Stimulated activated CD4-positive, alpha-beta T cell treated with anti-CD3 and anti-CD28 coated beads, Interleukin-12 subunit alpha, Interleukin-12 subunit beta, amount 100 ng/mL, for 48 hours (primary cell): Measurements from ENCODE around the gene ZSCAN5A.
"Not testable (repeated sequence)": the region's sequence is repeated elsewhere in the genome, so short reads cannot be mapped to it uniquely, and the experiment has no call there.

Source experiments
- DNase-seq, 3 donors: peaks; one replicate each; pipeline ENCODE4 v3.0.0-alpha.2; 2020; ENCODE audit warnings: low read depth in 2 of 3, low spot score in 1 of 3

ZSCAN5A gene

GRCh38 chr19:56211718-56212117, 102.9 kb downstream of the ZSCAN5A start:
- no peak for DNase-seq

DNA sequence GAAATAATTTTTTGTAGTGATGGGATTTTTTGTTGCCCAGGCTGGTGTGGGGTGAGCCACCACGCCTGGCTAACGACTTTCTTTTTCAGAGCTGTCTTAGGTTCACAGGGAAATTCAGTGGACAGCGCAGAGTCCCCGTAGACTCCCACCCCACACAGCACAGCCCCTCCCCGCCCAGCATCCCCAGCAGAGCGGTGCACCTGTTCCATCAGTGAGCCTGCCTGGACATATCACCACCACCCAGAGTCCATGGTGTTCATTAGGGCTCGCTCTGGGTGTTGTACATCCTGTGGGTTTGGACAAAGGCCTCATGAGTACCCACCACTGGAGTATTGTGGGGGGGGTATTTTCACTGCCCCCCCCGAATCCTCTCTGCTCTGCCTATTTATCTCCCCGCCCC, 104.6 kb downstream of the ZSCAN5A start:
- DNase-seq: not testable (repeated sequence)

DNA sequence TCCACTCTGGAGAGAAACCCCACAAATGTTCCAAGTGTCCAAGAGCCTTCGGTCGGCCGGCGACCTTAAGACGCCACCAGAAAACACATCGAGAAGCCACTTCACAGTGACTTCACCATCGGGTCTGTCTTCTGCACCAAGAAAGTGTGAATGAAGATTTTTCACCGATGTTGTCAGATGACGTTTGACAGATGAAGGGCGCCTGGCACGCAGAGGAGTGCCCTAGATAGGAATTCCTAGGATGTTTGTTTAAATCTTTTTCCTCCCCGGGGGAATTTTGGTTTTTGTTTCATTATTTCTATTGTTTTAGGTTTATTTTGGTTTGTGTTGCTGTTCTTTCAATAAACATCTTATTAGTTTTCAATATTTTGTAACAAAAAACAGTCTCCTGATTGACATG, 105.5 kb downstream of the ZSCAN5A start:
- no peak for DNase-seq

GRCh38 chr19:56207581-56207980, 107.1 kb downstream of the ZSCAN5A start:
- not testable (repeated sequence) for DNase-seq

DNA sequence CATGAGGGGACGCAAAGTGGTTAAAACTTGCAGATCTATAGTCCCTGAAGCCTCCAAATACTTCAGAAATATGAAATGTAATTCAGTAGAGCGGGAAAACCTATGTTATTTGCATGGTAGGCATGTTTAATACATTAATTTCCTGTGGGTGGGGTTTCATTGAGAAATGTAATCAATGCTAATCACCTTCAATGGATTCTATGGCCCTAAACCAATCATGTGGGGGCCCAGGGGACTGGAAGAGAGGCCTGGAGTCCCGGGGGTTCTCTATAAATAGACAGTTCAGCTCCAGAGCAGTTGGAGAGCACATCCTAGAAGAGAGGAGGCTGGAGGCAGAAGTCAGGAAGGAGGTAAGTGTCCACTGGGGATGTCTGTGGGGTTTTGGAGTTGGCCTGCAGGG, 112.7 kb downstream of the ZSCAN5A start, which contains the start of gene ZSCAN5C:
TSS of gene ZSCAN5C (plus strand) at position 301 of the 400 bp plus-strand sequence. CDS start 3,641 bp downstream, outside the sequence.
- DNase-seq: no peak

DNA sequence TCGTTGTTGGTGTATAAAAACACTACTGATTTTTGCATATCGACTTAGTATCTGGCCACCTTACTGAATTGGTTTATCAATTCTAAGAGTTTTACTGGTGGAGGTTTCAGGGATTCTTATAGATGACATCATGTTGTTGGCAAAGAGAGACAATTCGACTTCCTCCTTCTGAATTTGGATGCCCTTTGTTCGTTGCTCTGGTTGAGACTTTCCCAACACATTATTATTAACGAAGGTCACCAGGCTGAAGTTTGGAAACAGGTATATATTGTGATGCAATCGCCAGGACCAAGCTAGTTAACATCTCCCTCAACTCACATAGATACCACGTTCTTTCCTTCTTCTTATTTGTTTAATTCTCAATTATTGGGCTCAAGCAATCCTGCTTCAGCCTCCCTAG, 115.0 kb downstream of the ZSCAN5A start:
- DNase-seq: no peak

DNA sequence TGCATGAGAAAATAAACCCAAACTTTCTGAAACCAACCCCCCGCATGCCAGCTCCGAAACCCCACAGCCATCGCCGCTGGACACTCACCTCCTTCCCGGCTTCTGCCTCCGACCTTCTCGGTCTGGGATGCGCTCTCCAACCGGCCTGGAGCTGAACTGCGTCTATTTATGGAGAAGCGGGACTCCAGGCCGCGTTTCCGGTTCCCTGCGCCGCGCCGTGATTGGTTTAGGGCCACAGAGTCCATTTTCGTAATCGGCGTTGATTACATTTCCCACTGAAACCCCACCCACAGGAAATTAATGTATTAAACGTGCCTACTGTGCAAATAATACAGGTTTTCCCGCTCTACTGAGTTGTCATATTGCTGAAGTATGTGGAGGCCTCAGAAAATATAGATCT, 117.0 kb downstream of the ZSCAN5A start, which contains the start of gene ZSCAN5B:
TSS of gene ZSCAN5B (minus strand) at position 138 of the 400 bp plus-strand sequence. CDS start 4,731 bp downstream, outside the sequence.
- not testable (repeated sequence) for DNase-seq

GRCh38 chr19:56193981-56194640, 120.5 kb downstream of the ZSCAN5A start:
- no peak for DNase-seq

DNA sequence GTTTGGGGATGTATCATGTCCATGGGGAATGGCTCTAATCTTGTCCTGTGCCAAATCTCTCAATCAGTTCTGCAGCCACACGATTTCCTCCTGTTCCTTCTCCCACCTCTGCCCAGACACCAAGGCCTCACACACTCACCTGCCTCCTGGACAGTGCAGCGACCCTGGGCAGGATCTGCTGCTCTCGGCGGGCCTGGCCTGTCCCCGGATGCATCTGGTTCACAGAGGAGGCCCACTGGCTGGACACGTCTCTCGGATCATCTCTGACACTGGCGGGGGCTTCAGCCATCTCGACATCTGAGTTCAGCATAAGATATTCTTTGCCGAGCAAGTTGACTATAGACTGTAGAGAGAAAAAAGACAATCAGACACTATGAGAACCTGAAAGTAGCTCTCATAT, 122.9 kb downstream of the ZSCAN5A start:
- no peak for DNase-seq

DNA sequence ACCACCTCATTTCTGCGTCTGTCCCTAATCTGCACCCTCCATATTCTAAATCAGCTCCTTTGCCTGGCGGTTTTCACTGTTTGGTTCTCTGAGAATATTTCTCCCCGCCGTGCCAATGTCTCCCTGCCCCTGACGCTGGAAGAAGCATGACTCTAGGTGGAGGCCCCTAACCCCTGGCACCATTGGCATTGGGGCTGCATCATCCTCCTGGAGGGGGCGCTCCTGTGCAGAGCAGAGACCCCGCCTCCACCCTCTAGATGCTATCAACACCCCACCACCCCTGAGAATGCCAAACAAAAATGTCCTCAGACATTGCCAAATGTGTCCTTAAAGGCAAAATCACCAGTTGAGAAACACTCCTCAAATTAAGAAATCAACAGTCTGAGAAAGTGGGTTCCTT, 123.5 kb downstream of the ZSCAN5A start:
- DNase-seq: no peak

- no peak for DNase-seq
Measured at GRCh38 chr19:56189785-56190184, 124.9 kb downstream of the ZSCAN5A start.

GRCh38 chr19:56177564-56178243, 136.9 kb downstream of the ZSCAN5A start:
- no peak for DNase-seq

DNA sequence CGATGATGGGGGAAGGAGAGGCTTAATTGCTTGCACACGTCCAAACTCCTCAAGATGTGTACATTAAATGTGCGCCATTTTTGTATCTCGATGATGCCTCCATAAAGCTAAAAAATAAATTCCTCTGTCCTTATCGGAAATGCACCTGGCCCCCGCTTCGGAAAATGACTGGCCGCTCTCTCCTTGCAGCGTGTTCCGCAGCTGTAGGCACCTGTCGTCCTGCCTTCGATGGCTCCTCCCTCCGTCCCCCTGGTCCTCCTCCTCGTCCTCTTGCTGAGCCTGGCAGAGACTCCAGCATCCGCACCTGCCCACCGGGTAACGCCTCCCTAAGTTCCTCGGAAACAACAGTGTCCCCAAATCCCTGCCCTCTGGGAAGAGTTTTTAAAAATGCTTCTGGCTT, 137.8 kb downstream of the ZSCAN5A start:
- DNase-seq: no peak

DNA sequence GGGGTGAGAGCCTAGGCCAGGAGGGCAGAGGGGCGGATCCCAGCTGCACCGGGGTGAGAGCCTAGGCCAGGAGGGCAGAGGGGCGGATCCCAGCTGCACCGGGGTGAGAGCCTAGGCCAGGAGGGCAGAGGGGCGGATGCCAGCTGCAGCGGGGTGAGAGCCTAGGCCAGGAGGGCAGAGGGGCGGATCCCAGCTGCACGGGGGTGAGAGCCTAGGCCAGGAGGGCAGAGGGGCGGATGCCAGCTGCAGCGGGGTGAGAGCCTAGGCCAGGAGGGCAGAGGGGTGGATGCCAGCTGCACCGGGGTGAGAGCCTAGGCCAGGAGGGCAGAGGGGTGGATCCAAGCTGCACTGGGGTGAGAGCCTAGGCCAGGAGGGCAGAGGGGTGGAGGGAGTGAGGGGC, 138.3 kb downstream of the ZSCAN5A start:
- not testable (repeated sequence) for DNase-seq

- DNase-seq: not testable (repeated sequence)
Measured at GRCh38 chr19:56175861-56176307, 138.8 kb downstream of the ZSCAN5A start, which contains the start of gene GALP. Gene GALP (plus strand): TSS chr19:56176008. CDS start chr19:56177109, 1,101 bp downstream.

DNA sequence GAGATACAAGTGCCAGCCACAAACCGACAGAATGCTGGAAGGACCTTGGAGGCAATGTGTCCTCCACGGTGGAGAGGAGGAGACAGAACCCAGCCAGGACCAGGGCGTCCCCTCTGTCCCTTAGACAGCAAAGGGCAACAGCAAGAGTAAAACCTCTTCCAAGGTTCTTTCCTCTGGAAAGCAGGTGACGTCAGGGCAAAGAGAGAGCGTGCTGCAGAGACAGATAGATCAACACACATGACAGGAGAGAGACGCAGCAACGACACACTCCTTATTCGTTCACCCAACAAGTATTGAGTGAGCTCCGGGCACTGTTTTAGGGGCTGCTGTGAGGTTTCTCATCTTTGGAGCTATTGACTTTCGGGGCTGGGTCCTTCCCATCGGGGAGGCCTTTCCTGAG, 140.1 kb downstream of the ZSCAN5A start:
- no peak for DNase-seq

GRCh38 chr19:56174086-56174485, 140.6 kb downstream of the ZSCAN5A start:
- DNase-seq: no peak
